Cardiac muscle cell (in vitro differentiated cells and primary cell): ENCODE results near the gene VWC2L. TPM values are rescaled to one million over a fixed set of nuclear protein-coding genes. Genes with fewer than 3 reads are reported as not detected.

Experiments
- DNase-seq, 2 donors: peaks; one replicate each; pipeline versions ENCODE4 v3.0.0 to v3.0.0-alpha.2; 2010 to 2017; ENCODE audit warnings: low read depth in 1 of 2, low spot score in 1 of 2
- H3K27ac ChIP-seq: fragments of 200-600 bp; sonication (generic); 2 replicates; pipeline ENCODE4 v1.5.1; 2016
- H3K27me3 ChIP-seq: fragments of 200-600 bp; sonication (generic); 2 replicates; pipeline ENCODE4 v1.6.0; 2016; ENCODE audit warnings: control low read depth
- H3K36me3 ChIP-seq: fragments of 200-600 bp; sonication (generic); 2 replicates; pipeline ENCODE4 v1.5.1; 2016; ENCODE audit warnings: control low read depth
- H3K4me1 ChIP-seq: fragments of 200-600 bp; sonication (generic); 2 replicates; pipeline ENCODE4 v1.8.1; 2017; ENCODE audit warnings: low read depth, mild to moderate bottlenecking, mixed run types
- H3K4me3 ChIP-seq: fragments of 200-600 bp; sonication (generic); 2 replicates; pipeline ENCODE4 v1.5.1; 2016; ENCODE audit warnings: mild to moderate bottlenecking
- H3K9me3 ChIP-seq: fragments of 200-600 bp; sonication (generic); 2 replicates; pipeline ENCODE4 v1.5.1; 2017; ENCODE audit warnings: low read depth, mild to moderate bottlenecking, control low read depth
- CTCF ChIP-seq: IDR thresholded peaks from 2 replicates; pipeline ENCODE4 v1.5.1; 2012; ENCODE audit warnings: low read depth, mild to moderate bottlenecking, low read length
- polyA plus RNA-seq: library from polyadenylated mRNA; unstranded; fragments of >200 nt; fragmentation: Nextera tagmentation; extraction: Ambion mirVana; gene quantifications from 2 replicates; pipeline ENCODE4 v1.2.1, GENCODE V29; 2016
- total RNA-seq: library from RNA; depleted of rRNA; stranded (reverse); fragments of >200 nt; gene quantifications from 2 replicates; pipeline ENCODE4 v1.2.3, GENCODE V29; 2016

VWC2L gene
- total and polyA plus RNA-seq, 2 experiments from 2014 or later: 0.10 to 0.24 TPM

- no peaks in the 10 kb centered on the region for H3K27me3 ChIP-seq
- H3K9me3 ChIP-seq: no peaks in the 10 kb centered on the region
- no peak for TF ChIP-seq CTCF
- H3K27ac ChIP-seq: no peak overlapping the region
- no peak overlapping the region for H3K4me3 ChIP-seq
- H3K36me3 ChIP-seq: no peaks in the 10 kb centered on the region
- no peak for DNase-seq
- H3K4me1 ChIP-seq: no peaks in the 10 kb centered on the region
These were observed 33.6 kb upstream of the VWC2L start for GRCh38 chr2:214377286-214377624.

GRCh38 chr2:214378455-214379103 is 32.3 kb upstream of the VWC2L start:
- no peaks in the 10 kb centered on the region for H3K36me3 ChIP-seq
- no peaks in the 10 kb centered on the region for H3K9me3 ChIP-seq
- TF ChIP-seq CTCF: no peak
- H3K27me3 ChIP-seq: no peaks in the 10 kb centered on the region
- H3K4me1 ChIP-seq: no peaks in the 10 kb centered on the region
- no peak overlapping the region for H3K4me3 ChIP-seq
- H3K27ac ChIP-seq: no peak overlapping the region
- no peak for DNase-seq

- Histone ChIP-seq H3K27me3 (no peaks in the 10 kb centered on the region), H3K36me3 (no peaks in the 10 kb centered on the region), H3K9me3 (no peaks in the 10 kb centered on the region), H3K27ac (no peak overlapping the region), H3K4me3 (no peak overlapping the region), H3K4me1 (no peaks in the 10 kb centered on the region)
- TF ChIP-seq CTCF: no peak
- no peak for DNase-seq
These were observed 31.6 kb upstream of the VWC2L start for GRCh38 chr2:214379227-214379626.

GRCh38 chr2:214380681-214381080 is 30.2 kb upstream of the VWC2L start:
- TF ChIP-seq CTCF: no peak
- Histone ChIP-seq H3K4me3 (no peak overlapping the region), H3K36me3 (no peaks in the 10 kb centered on the region), H3K4me1 (no peaks in the 10 kb centered on the region), H3K27ac (no peak overlapping the region), H3K9me3 (no peaks in the 10 kb centered on the region), H3K27me3 (no peaks in the 10 kb centered on the region)
- no peak for DNase-seq

- Histone ChIP-seq H3K9me3 (no peaks in the 10 kb centered on the region), H3K36me3 (no peaks in the 10 kb centered on the region), H3K4me3 (no peak overlapping the region), H3K4me1 (no peaks in the 10 kb centered on the region), H3K27ac (no peak overlapping the region), H3K27me3 (no peaks in the 10 kb centered on the region)
- no peak for TF ChIP-seq CTCF
- no peak for DNase-seq
These were observed 28.6 kb upstream of the VWC2L start for GRCh38 chr2:214382229-214382628.
